ENCODE data around the gene PARD3.
"Not testable (repeated sequence)": the region's sequence is repeated elsewhere in the genome, so short reads cannot be mapped to it uniquely, and the experiment has no call there.

DNA sequence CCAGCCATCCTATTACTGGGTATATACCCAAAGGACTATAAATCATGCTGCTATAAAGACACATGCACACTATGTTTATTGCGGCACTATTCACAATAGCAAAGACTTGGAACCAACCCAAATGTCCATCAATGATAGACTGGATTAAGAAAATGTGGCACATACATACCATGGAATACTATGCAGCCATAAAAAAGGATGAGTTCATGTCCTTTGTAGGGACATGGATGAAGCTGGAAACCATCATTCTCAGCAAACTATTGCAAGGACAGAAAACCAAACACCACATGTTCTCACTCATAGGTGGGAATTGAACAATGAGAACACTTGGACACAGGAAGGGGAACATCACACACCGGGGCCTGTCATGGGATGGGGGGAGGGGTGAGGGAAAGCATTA is 546.7 kb downstream of the PARD3 start:
- TF ChIP-seq, protein P1, sequence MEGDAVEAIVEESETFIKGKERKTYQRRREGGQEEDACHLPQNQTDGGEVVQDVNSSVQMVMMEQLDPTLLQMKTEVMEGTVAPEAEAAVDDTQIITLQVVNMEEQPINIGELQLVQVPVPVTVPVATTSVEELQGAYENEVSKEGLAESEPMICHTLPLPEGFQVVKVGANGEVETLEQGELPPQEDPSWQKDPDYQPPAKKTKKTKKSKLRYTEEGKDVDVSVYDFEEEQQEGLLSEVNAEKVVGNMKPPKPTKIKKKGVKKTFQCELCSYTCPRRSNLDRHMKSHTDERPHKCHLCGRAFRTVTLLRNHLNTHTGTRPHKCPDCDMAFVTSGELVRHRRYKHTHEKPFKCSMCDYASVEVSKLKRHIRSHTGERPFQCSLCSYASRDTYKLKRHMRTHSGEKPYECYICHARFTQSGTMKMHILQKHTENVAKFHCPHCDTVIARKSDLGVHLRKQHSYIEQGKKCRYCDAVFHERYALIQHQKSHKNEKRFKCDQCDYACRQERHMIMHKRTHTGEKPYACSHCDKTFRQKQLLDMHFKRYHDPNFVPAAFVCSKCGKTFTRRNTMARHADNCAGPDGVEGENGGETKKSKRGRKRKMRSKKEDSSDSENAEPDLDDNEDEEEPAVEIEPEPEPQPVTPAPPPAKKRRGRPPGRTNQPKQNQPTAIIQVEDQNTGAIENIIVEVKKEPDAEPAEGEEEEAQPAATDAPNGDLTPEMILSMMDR (IDR thresholded peaks at IDR 0.05): not testable (repeated sequence)
- TF ChIP-seq ZNF302 (CRISPR knock-in tag; IDR thresholded peaks at IDR 0.05); JUN (IDR thresholded peaks at IDR 0.05): not testable (repeated sequence)

All from A549 (cell line).